ENCODE measurements around the gene TMEM86A.
"Not testable (repeated sequence)": the region's sequence is repeated elsewhere in the genome, so short reads cannot be mapped to it uniquely, and the experiment has no call there.

The TMEM86A gene

GRCh38 chr11:18669219-18669596, 29.4 kb upstream of the TMEM86A start:
- no peak for DNase-seq
- no peak overlapping the region for H3K4me3 ChIP-seq (ENCODE audit: low read depth, low read length)
- no peaks in the 10 kb centered on the region for H3K36me3 ChIP-seq (replicated peaks)
- in situ Hi-C loops (cut with HindIII; ENCODE audit: low pct_ligation_motif_present, low sequenced_read_pairs): no loop called here
- no peaks in the 10 kb centered on the region for H3K27me3 ChIP-seq (replicated peaks)
- no peak for TF ChIP-seq CTCF (IDR thresholded peaks at IDR 0.05; ENCODE audit: low read depth, low read length, missing control alignments)
- no peak overlapping the region for H3K27ac ChIP-seq

- no peak overlapping the region for H3K27ac ChIP-seq
- DNase-seq: no peak
Observed at GRCh38 chr11:18669711-18670110, 28.9 kb upstream of the TMEM86A start.

GRCh38 chr11:18671246-18671645, 27.3 kb upstream of the TMEM86A start:
- Histone ChIP-seq H3K4me3 (ENCODE audit: low read depth, low read length) (no peak overlapping the region), H3K27me3 (replicated peaks) (no peaks in the 10 kb centered on the region), H3K27ac (no peak overlapping the region), H3K36me3 (replicated peaks) (no peaks in the 10 kb centered on the region)
- in situ Hi-C loops (cut with HindIII; ENCODE audit: low pct_ligation_motif_present, low sequenced_read_pairs): no loop called here
- DNase-seq: no peak
- no peak for TF ChIP-seq CTCF (IDR thresholded peaks at IDR 0.05; ENCODE audit: low read depth, low read length, missing control alignments)

More at GRCh38 chr11:18669711-18670110, 28.9 kb upstream of the TMEM86A start:
- no peak for TF ChIP-seq CTCF (IDR thresholded peaks at IDR 0.05; ENCODE audit: low read depth, low read length, missing control alignments)
- Histone ChIP-seq H3K27me3 (replicated peaks) (no peaks in the 10 kb centered on the region), H3K4me3 (ENCODE audit: low read depth, low read length) (no peak overlapping the region), H3K36me3 (replicated peaks) (no peaks in the 10 kb centered on the region)
- in situ Hi-C loops (cut with HindIII; ENCODE audit: low pct_ligation_motif_present, low sequenced_read_pairs): no loop called here

GRCh38 chr11:18672209-18672608, 26.4 kb upstream of the TMEM86A start:
- H3K27me3 ChIP-seq (replicated peaks); in situ Hi-C loops (cut with HindIII; ENCODE audit: low pct_ligation_motif_present, low sequenced_read_pairs); DNase-seq; H3K36me3 ChIP-seq (replicated peaks); H3K27ac ChIP-seq; H3K4me3 ChIP-seq (ENCODE audit: low read depth, low read length): not testable (repeated sequence)

- no peak for TF ChIP-seq CTCF (IDR thresholded peaks at IDR 0.05; ENCODE audit: low read depth, low read length, missing control alignments)
- H3K4me3 ChIP-seq (ENCODE audit: low read depth, low read length): no peak overlapping the region
- H3K36me3 ChIP-seq (replicated peaks): no peaks in the 10 kb centered on the region
- no peaks in the 10 kb centered on the region for H3K27me3 ChIP-seq (replicated peaks)
- DNase-seq: no peak
- in situ Hi-C loops (cut with HindIII; ENCODE audit: low pct_ligation_motif_present, low sequenced_read_pairs): no loop called here
- H3K27ac ChIP-seq: no peak overlapping the region
Observed at GRCh38 chr11:18676803-18677202, 21.8 kb upstream of the TMEM86A start.

- in situ Hi-C loops (cut with HindIII; ENCODE audit: low pct_ligation_motif_present, low sequenced_read_pairs): no loop called here
- no peak for TF ChIP-seq CTCF (IDR thresholded peaks at IDR 0.05; ENCODE audit: low read depth, low read length, missing control alignments)
- no peaks in the 10 kb centered on the region for H3K27me3 ChIP-seq (replicated peaks)
- no peak for DNase-seq
- no peak overlapping the region for H3K4me3 ChIP-seq (ENCODE audit: low read depth, low read length)
- no peak overlapping the region for H3K27ac ChIP-seq
- no peaks in the 10 kb centered on the region for H3K36me3 ChIP-seq (replicated peaks)
Observed at GRCh38 chr11:18677560-18677959, 21.0 kb upstream of the TMEM86A start.

- H3K27me3 ChIP-seq (replicated peaks); H3K36me3 ChIP-seq (replicated peaks); H3K27ac ChIP-seq; in situ Hi-C loops (cut with HindIII; ENCODE audit: low pct_ligation_motif_present, low sequenced_read_pairs); H3K4me3 ChIP-seq (ENCODE audit: low read depth, low read length); DNase-seq: not testable (repeated sequence)
Observed at GRCh38 chr11:18681949-18682348, 16.6 kb upstream of the TMEM86A start.
